ENCODE results near the gene PROX1.

- TF ChIP-seq EZH2 (IDR thresholded peaks at IDR 0.05; ENCODE audit: borderline replicate concordance, insufficient read depth, low read depth, low read length, poor library complexity, severe bottlenecking) (no peak), CTCF (IDR thresholded peaks at IDR 0.05) (no peak)
These were observed 1.5 kb downstream of the PROX1 start for GRCh38 chr1:213989002-213989855.

Measured in B cell (primary cell).